Keratinocyte (primary cell): ENCODE measurements around the gene ARL1.
A peak's percentile ranks its signal among the peaks of the same experiment; 100 is the strongest.

ENCODE experiments used
- EZH2 ChIP-seq: IDR thresholded peaks from one replicate; pipeline ENCODE4 v1.6.1; 2012; ENCODE audit warnings: inconsistent platforms, mild to moderate bottlenecking, low read length, moderate library complexity
- TF ChIP-seq, protein P1 (sequence below), 3 experiments: IDR thresholded peaks in 1 of 3; conservative IDR thresholded peaks in 1 of 3; optimal IDR thresholded peaks in 1 of 3; 2 replicates in 2 of 3; 3 replicates in 1 of 3; pipeline versions ENCODE3 to v1.5.1; 2011; ENCODE audit warnings: low read length in 3 of 3, mild to moderate bottlenecking in 3 of 3, moderate library complexity in 2 of 3, control low read depth in 1 of 3, inconsistent platforms in 1 of 3; ENCODE audit not compliant: insufficient read depth in 2 of 3; ENCODE audit errors: extremely low read depth in 1 of 3

DNA sequence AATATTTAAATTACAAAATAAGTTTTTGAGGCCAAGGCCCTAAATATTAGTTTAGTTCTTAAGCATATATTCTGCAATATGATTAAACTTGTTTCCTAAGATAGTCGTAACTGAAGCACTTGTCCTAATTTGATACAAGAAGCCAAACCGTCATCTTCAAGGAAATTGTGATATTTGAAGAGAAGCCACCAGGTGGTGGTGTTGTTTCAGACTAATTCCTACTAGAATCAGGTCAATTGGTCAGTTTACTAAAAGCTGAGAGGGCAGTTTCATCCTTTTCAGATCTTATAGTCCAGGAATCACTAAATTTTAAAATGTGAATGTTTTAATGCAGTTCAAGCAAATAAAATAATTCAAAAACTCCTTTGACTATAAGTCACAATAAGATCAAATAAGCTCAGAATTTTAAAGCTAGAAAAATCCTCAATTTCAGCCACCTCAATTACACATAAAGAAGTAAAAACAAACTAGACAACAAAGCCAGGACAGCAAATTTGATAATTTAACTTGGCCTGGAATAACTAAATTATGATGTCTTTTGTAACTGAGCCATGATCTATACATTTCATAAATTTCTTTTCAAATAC lies 7.1 kb upstream of the ARL1 start:
- TF ChIP-seq, protein P1, sequence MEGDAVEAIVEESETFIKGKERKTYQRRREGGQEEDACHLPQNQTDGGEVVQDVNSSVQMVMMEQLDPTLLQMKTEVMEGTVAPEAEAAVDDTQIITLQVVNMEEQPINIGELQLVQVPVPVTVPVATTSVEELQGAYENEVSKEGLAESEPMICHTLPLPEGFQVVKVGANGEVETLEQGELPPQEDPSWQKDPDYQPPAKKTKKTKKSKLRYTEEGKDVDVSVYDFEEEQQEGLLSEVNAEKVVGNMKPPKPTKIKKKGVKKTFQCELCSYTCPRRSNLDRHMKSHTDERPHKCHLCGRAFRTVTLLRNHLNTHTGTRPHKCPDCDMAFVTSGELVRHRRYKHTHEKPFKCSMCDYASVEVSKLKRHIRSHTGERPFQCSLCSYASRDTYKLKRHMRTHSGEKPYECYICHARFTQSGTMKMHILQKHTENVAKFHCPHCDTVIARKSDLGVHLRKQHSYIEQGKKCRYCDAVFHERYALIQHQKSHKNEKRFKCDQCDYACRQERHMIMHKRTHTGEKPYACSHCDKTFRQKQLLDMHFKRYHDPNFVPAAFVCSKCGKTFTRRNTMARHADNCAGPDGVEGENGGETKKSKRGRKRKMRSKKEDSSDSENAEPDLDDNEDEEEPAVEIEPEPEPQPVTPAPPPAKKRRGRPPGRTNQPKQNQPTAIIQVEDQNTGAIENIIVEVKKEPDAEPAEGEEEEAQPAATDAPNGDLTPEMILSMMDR (optimal IDR thresholded peaks at IDR 0.05 in 1 of 3, IDR thresholded peaks at IDR 0.05 in 1 of 3, conservative IDR thresholded peaks at IDR 0.05 in 1 of 3; ENCODE audit: extremely low read depth in 1 of 3, insufficient read depth in 2 of 3, low read length in 3 of 3): peak in 2 of 3 experiments; percentile 48 to 51
- TF ChIP-seq EZH2: no peak
